ENCODE measurements around the gene ARHGAP21. TPM values are rescaled to one million over a fixed set of nuclear protein-coding genes. Genes with fewer than 3 reads are reported as not detected.

The ARHGAP21 gene
- polyA plus RNA-seq, 1 donor from 2014 or later: 138 TPM

DNA sequence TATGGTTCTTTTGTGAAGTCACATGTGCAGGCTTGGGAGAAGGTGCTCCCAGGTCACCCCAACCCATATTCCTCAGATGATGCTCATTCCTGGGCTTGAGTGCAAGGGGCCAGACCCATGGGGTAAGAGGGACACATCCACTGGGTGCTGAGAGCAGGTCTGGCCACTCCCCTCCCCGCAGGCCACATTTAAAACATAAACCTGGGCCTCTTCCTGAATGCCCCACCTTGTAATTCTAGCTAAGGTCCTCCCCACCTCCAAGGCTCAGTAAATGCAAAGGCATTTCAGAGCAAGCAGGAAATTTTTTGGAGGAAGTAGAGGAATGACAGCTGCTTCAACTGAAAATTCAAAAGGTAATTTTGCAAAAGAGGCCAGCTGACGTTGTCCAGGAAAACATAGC, 172.5 kb downstream of the ARHGAP21 start:
- no peak overlapping the region for H3K27ac ChIP-seq (ENCODE audit: low read length)
- TF ChIP-seq SMC3 (conservative IDR thresholded peaks at IDR 0.05; ENCODE audit: poor library complexity) (no peak), TAF1 (IDR thresholded peaks at IDR 0.05; ENCODE audit: low read depth) (no peak), MXI1 (conservative IDR thresholded peaks at IDR 0.05; ENCODE audit: poor library complexity, severe bottlenecking) (no peak), EP300 (conservative IDR thresholded peaks at IDR 0.05; ENCODE audit: poor library complexity, severe bottlenecking) (no peak), POLR2AphosphoS5 (IDR thresholded peaks at IDR 0.05) (no peak), REST (IDR thresholded peaks at IDR 0.05; ENCODE audit: borderline replicate concordance) (no peak), EZH2 (IDR thresholded peaks at IDR 0.05; ENCODE audit: borderline replicate concordance, insufficient read depth, low read length, poor library complexity, severe bottlenecking) (no peak), RAD21 (conservative IDR thresholded peaks at IDR 0.05) (no peak)
- TF ChIP-seq, protein P1, sequence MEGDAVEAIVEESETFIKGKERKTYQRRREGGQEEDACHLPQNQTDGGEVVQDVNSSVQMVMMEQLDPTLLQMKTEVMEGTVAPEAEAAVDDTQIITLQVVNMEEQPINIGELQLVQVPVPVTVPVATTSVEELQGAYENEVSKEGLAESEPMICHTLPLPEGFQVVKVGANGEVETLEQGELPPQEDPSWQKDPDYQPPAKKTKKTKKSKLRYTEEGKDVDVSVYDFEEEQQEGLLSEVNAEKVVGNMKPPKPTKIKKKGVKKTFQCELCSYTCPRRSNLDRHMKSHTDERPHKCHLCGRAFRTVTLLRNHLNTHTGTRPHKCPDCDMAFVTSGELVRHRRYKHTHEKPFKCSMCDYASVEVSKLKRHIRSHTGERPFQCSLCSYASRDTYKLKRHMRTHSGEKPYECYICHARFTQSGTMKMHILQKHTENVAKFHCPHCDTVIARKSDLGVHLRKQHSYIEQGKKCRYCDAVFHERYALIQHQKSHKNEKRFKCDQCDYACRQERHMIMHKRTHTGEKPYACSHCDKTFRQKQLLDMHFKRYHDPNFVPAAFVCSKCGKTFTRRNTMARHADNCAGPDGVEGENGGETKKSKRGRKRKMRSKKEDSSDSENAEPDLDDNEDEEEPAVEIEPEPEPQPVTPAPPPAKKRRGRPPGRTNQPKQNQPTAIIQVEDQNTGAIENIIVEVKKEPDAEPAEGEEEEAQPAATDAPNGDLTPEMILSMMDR (IDR thresholded peaks at IDR 0.05; ENCODE audit: poor library complexity, severe bottlenecking): no peak
- no peaks in the 10 kb centered on the region for H3K36me3 ChIP-seq (ENCODE audit: insufficient read depth, low read length)
- H3K9me3 ChIP-seq (ENCODE audit: low read length): no peaks in the 10 kb centered on the region
- no peaks in the 10 kb centered on the region for H3F3A ChIP-seq (ENCODE audit: insufficient read depth, low read length, poor library complexity, severe bottlenecking)
- H3K9me2 ChIP-seq (ENCODE audit: insufficient read depth, low read length): no peaks in the 10 kb centered on the region
- H2AFZ ChIP-seq (ENCODE audit: low read depth, low read length): no peak overlapping the region
- no peak overlapping the region for H3K4me3 ChIP-seq (ENCODE audit: low read length)
- H3K27me3 ChIP-seq (ENCODE audit: insufficient read depth, low read depth, low read length): no peaks in the 10 kb centered on the region
- H3K4me2 ChIP-seq (ENCODE audit: low read length): no peak overlapping the region
- H3K9ac ChIP-seq (ENCODE audit: low read length): no peak overlapping the region
- H4K20me1 ChIP-seq (ENCODE audit: insufficient read depth): no peaks in the 10 kb centered on the region
- H3K79me2 ChIP-seq (replicated peaks; ENCODE audit: insufficient read depth, low read length): no peaks in the 10 kb centered on the region

DNA sequence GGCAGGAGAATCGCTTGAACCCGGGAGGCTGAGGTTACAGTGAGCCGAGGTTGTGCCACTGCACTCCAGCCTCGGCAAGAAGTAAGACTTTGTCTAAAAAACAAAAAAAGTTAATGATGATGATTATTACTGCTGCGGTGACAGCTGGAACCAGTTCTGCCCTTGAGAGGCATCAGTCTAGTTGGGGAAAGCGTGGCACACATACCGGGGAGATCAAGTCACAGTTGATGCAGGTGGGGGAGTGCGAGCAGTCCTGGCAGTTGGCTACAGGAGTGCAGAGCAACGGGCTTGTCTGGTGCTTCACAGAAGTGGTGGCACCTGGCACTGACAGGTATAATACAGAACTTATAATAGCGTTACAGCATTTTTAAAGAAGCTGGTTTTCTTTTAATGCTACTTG, 173.0 kb downstream of the ARHGAP21 start:
- no peak overlapping the region for H3K4me3 ChIP-seq (ENCODE audit: low read length)
- no peaks in the 10 kb centered on the region for H3K79me2 ChIP-seq (replicated peaks; ENCODE audit: insufficient read depth, low read length)
- H4K20me1 ChIP-seq (ENCODE audit: insufficient read depth): no peaks in the 10 kb centered on the region
- no peaks in the 10 kb centered on the region for H3K27me3 ChIP-seq (ENCODE audit: insufficient read depth, low read depth, low read length)
- H3K36me3 ChIP-seq (ENCODE audit: insufficient read depth, low read length): no peaks in the 10 kb centered on the region
- no peaks in the 10 kb centered on the region for H3K9me2 ChIP-seq (ENCODE audit: insufficient read depth, low read length)
- no peaks in the 10 kb centered on the region for H3K9me3 ChIP-seq (ENCODE audit: low read length)
- no peak overlapping the region for H3K9ac ChIP-seq (ENCODE audit: low read length)
- no peaks in the 10 kb centered on the region for H3F3A ChIP-seq (ENCODE audit: insufficient read depth, low read length, poor library complexity, severe bottlenecking)
- no peak overlapping the region for H2AFZ ChIP-seq (ENCODE audit: low read depth, low read length)
- TF ChIP-seq POLR2AphosphoS5 (IDR thresholded peaks at IDR 0.05) (no peak), EZH2 (IDR thresholded peaks at IDR 0.05; ENCODE audit: borderline replicate concordance, insufficient read depth, low read length, poor library complexity, severe bottlenecking) (no peak), SMC3 (conservative IDR thresholded peaks at IDR 0.05; ENCODE audit: poor library complexity) (no peak), TAF1 (IDR thresholded peaks at IDR 0.05; ENCODE audit: low read depth) (no peak), RAD21 (conservative IDR thresholded peaks at IDR 0.05) (no peak), REST (IDR thresholded peaks at IDR 0.05; ENCODE audit: borderline replicate concordance) (no peak), MXI1 (conservative IDR thresholded peaks at IDR 0.05; ENCODE audit: poor library complexity, severe bottlenecking) (no peak), EP300 (conservative IDR thresholded peaks at IDR 0.05; ENCODE audit: poor library complexity, severe bottlenecking) (no peak)
- TF ChIP-seq, protein P1 (IDR thresholded peaks at IDR 0.05; ENCODE audit: poor library complexity, severe bottlenecking): no peak
- no peak overlapping the region for H3K27ac ChIP-seq (ENCODE audit: low read length)
- no peak overlapping the region for H3K4me2 ChIP-seq (ENCODE audit: low read length)

All from neural cell (in vitro differentiated cells).